Ovary (tissue), 3 donors: ENCODE results near the gene LPAR2.

ENCODE experiments used
- EP300 ChIP-seq: sonication (generic); formaldehyde crosslinking; IDR thresholded peaks from one replicate; pipeline ENCODE4 v1.6.1; 2017; ENCODE audit warnings: antibody characterized with exemption
- POLR2A ChIP-seq: fragments of 450-650 bp; IDR thresholded peaks from one replicate; pipeline ENCODE4 v1.6.1; 2017; ENCODE audit warnings: antibody characterized with exemption, mild to moderate bottlenecking, moderate library complexity
- TF ChIP-seq, protein P1 (sequence below), 3 donors: fragments of 450-650 bp in 2 of 3; fragments of 200-600 bp in 1 of 3; IDR thresholded peaks; one replicate each; pipeline versions ENCODE4 v1.5.1 to v1.8.0; 2016 to 2022; ENCODE audit warnings: antibody characterized with exemption in 3 of 3, mild to moderate bottlenecking in 1 of 3
- donor health status: DM: no; HTN: no; CAD: no.

- no peak for TF ChIP-seq POLR2A
- TF ChIP-seq, protein P1, sequence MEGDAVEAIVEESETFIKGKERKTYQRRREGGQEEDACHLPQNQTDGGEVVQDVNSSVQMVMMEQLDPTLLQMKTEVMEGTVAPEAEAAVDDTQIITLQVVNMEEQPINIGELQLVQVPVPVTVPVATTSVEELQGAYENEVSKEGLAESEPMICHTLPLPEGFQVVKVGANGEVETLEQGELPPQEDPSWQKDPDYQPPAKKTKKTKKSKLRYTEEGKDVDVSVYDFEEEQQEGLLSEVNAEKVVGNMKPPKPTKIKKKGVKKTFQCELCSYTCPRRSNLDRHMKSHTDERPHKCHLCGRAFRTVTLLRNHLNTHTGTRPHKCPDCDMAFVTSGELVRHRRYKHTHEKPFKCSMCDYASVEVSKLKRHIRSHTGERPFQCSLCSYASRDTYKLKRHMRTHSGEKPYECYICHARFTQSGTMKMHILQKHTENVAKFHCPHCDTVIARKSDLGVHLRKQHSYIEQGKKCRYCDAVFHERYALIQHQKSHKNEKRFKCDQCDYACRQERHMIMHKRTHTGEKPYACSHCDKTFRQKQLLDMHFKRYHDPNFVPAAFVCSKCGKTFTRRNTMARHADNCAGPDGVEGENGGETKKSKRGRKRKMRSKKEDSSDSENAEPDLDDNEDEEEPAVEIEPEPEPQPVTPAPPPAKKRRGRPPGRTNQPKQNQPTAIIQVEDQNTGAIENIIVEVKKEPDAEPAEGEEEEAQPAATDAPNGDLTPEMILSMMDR (IDR thresholded peaks at IDR 0.05): no peak
- no peak for TF ChIP-seq EP300
Measured at GRCh38 chr19:19637186-19637522, 9.1 kb upstream of the LPAR2 start.
